BLaER1 (cell line): ENCODE data around the gene DBP.
"Not testable (repeated sequence)": the region's sequence is repeated elsewhere in the genome, so short reads cannot be mapped to it uniquely, and the experiment has no call there.

Source experiments
- H3K27ac ChIP-seq: shearing (Covaris generic); formaldehyde crosslinking; 2 replicates; pipeline ENCODE4 v1.8.1; 2022
- H3K27me3 ChIP-seq: shearing (Covaris generic); formaldehyde crosslinking; 2 replicates; pipeline ENCODE4 v1.8.1; 2022
- H3K36me3 ChIP-seq: shearing (Covaris generic); formaldehyde crosslinking; 2 replicates; pipeline ENCODE4 v1.8.1; 2022
- H3K4me1 ChIP-seq: shearing (Covaris generic); formaldehyde crosslinking; 2 replicates; pipeline ENCODE4 v1.8.1; 2022
- H3K4me2 ChIP-seq: shearing (Covaris generic); formaldehyde crosslinking; 2 replicates; pipeline ENCODE4 v1.8.1; 2022
- H3K4me3 ChIP-seq: shearing (Covaris generic); formaldehyde crosslinking; 2 replicates; pipeline ENCODE4 v1.8.1; 2022
- H3K9ac ChIP-seq: shearing (Covaris generic); formaldehyde crosslinking; 2 replicates; pipeline ENCODE4 v1.8.1; 2022
- H3K9me3 ChIP-seq: shearing (Covaris generic); formaldehyde crosslinking; 2 replicates; pipeline ENCODE4 v1.8.1; 2022
- H4K20me1 ChIP-seq: shearing (Covaris generic); formaldehyde crosslinking; 2 replicates; pipeline ENCODE4 v1.8.1; 2022
- Cebpa-rat ChIP-seq: shearing (Covaris generic); IDR thresholded peaks from 2 replicates; pipeline ENCODE4 v1.8.1; 2022

DBP gene

GRCh38 chr19:48636859-48637448 is at the start of gene DBP:
Gene DBP (minus strand): TSS chr19:48637379. CDS start chr19:48636994, 385 bp downstream.
- peaks cover 7% of the 10 kb centered on the region; the same call in 1 of the 2 replicates for H4K20me1 ChIP-seq
- peak; percentile 42; the same call in 1 of the 2 replicates for TF ChIP-seq Cebpa-rat
- peak within 1 kb of the TSS; percentile 91 for H3K9ac ChIP-seq
- peak within 1 kb of the TSS; percentile 100 for H3K4me2 ChIP-seq
- no peaks in the 10 kb centered on the region for H3K27me3 ChIP-seq
- peaks cover 15% of the 10 kb centered on the region for H3K36me3 ChIP-seq
- peak within 1 kb of the TSS; percentile 97 for H3K27ac ChIP-seq
- H3K4me3 ChIP-seq = peak within 1 kb of the TSS; percentile 89
- H3K9me3 ChIP-seq = no peaks in the 10 kb centered on the region
- H3K4me1 ChIP-seq = peaks cover 46% of the 10 kb centered on the region

- not testable (repeated sequence) for H3K9me3 ChIP-seq, H3K27me3 ChIP-seq, H3K36me3 ChIP-seq, H4K20me1 ChIP-seq, H3K9ac ChIP-seq, H3K4me3 ChIP-seq, H3K27ac ChIP-seq
- H3K4me2 ChIP-seq = peak overlapping the region; percentile 39
- H3K4me1 ChIP-seq = peaks cover 97% of the 10 kb centered on the region
Observed at GRCh38 chr19:48686637-48687036, 49.5 kb upstream of the DBP start.

GRCh38 chr19:48686088-48686487 is 48.9 kb upstream of the DBP start:
- Histone ChIP-seq H3K27ac (no peak overlapping the region), H4K20me1 (no peaks in the 10 kb centered on the region), H3K36me3 (no peaks in the 10 kb centered on the region), H3K27me3 (no peaks in the 10 kb centered on the region), H3K4me1 (peaks cover 97% of the 10 kb centered on the region), H3K4me3 (no peak overlapping the region), H3K9ac (no peak overlapping the region), H3K9me3 (no peaks in the 10 kb centered on the region), H3K4me2 (peak overlapping the region; percentile 44; the same call in 1 of the 2 replicates)
- no peak for TF ChIP-seq Cebpa-rat

GRCh38 chr19:48685583-48685982 is 48.4 kb upstream of the DBP start:
- Histone ChIP-seq H3K9me3 (no peaks in the 10 kb centered on the region), H3K36me3 (no peaks in the 10 kb centered on the region), H3K9ac (no peak overlapping the region), H3K27me3 (no peaks in the 10 kb centered on the region), H3K4me2 (peak overlapping the region; percentile 44), H3K4me1 (peaks cover 97% of the 10 kb centered on the region), H3K27ac (no peak overlapping the region), H3K4me3 (no peak overlapping the region), H4K20me1 (no peaks in the 10 kb centered on the region)
- no peak for TF ChIP-seq Cebpa-rat

- no peaks in the 10 kb centered on the region for H4K20me1 ChIP-seq
- H3K27ac ChIP-seq = no peak overlapping the region
- H3K36me3 ChIP-seq = no peaks in the 10 kb centered on the region
- TF ChIP-seq Cebpa-rat = no peak
- no peaks in the 10 kb centered on the region for H3K9me3 ChIP-seq
- peak overlapping the region; percentile 92 for H3K4me2 ChIP-seq
- H3K9ac ChIP-seq = no peak overlapping the region
- H3K4me3 ChIP-seq = peak overlapping the region; percentile 28; the same call in 1 of the 2 replicates
- peaks cover 97% of the 10 kb centered on the region for H3K4me1 ChIP-seq
- no peaks in the 10 kb centered on the region for H3K27me3 ChIP-seq
Observed at GRCh38 chr19:48683349-48683748, 46.2 kb upstream of the DBP start.

- Histone ChIP-seq H3K27me3 (no peaks in the 10 kb centered on the region), H3K27ac (peak overlapping the region; percentile 82), H3K9me3 (no peaks in the 10 kb centered on the region), H3K9ac (peak overlapping the region; percentile 17; the same call in 1 of the 2 replicates), H3K4me1 (peaks cover 82% of the 10 kb centered on the region), H3K4me2 (peak overlapping the region; percentile 92), H3K36me3 (no peaks in the 10 kb centered on the region), H4K20me1 (no peaks in the 10 kb centered on the region), H3K4me3 (0 out of 2 replicates have a peak overlapping the region, but pooled peaks have one; percentile 41)
- TF ChIP-seq Cebpa-rat = no peak
Observed at GRCh38 chr19:48681127-48681470, 43.9 kb upstream of the DBP start.

GRCh38 chr19:48680436-48681126 is 43.4 kb upstream of the DBP start:
- Histone ChIP-seq H3K27me3 (no peaks in the 10 kb centered on the region), H3K4me3 (peak overlapping the region; percentile 41; the same call in 1 of the 2 replicates), H3K4me1 (peaks cover 81% of the 10 kb centered on the region), H3K9me3 (no peaks in the 10 kb centered on the region), H3K27ac (peak overlapping the region; percentile 82), H4K20me1 (no peaks in the 10 kb centered on the region), H3K4me2 (peak overlapping the region; percentile 92), H3K36me3 (no peaks in the 10 kb centered on the region), H3K9ac (peak overlapping the region; percentile 17; the same call in 1 of the 2 replicates)
- no peak for TF ChIP-seq Cebpa-rat

- not testable (repeated sequence) for H3K9me3 ChIP-seq, H3K9ac ChIP-seq, H4K20me1 ChIP-seq, H3K36me3 ChIP-seq, H3K4me3 ChIP-seq, H3K27me3 ChIP-seq
- Histone ChIP-seq H3K27ac (peak overlapping the region; percentile 82; the same call in 1 of the 2 replicates), H3K4me1 (peaks cover 81% of the 10 kb centered on the region), H3K4me2 (peak overlapping the region; percentile 92)
Observed at GRCh38 chr19:48680006-48680405, 42.8 kb upstream of the DBP start.

- Histone ChIP-seq H3K27ac (no peak overlapping the region), H3K4me1 (peaks cover 74% of the 10 kb centered on the region), H4K20me1 (no peaks in the 10 kb centered on the region), H3K9me3 (no peaks in the 10 kb centered on the region), H3K4me2 (0 out of 2 replicates have a peak overlapping the region, but pooled peaks have one; percentile 1), H3K27me3 (no peaks in the 10 kb centered on the region), H3K9ac (no peak overlapping the region), H3K36me3 (no peaks in the 10 kb centered on the region), H3K4me3 (no peak overlapping the region)
- no peak for TF ChIP-seq Cebpa-rat
Observed at GRCh38 chr19:48678201-48678600, 41.0 kb upstream of the DBP start.

- no peak overlapping the region for H3K27ac ChIP-seq
- H3K4me1 ChIP-seq = peaks cover 66% of the 10 kb centered on the region
- no peaks in the 10 kb centered on the region for H3K27me3 ChIP-seq
- no peak for TF ChIP-seq Cebpa-rat
- H3K4me2 ChIP-seq = no peak overlapping the region
- no peaks in the 10 kb centered on the region for H4K20me1 ChIP-seq
- no peaks in the 10 kb centered on the region for H3K9me3 ChIP-seq
- no peaks in the 10 kb centered on the region for H3K36me3 ChIP-seq
- H3K9ac ChIP-seq = no peak overlapping the region
- H3K4me3 ChIP-seq = no peak overlapping the region
Observed at GRCh38 chr19:48676887-48677286, 39.7 kb upstream of the DBP start.
